HL-60/S4 (cell line): ENCODE results near the gene AUH.

ENCODE experiments used
- in situ Hi-C: fragments of 300-500 bp; cut with MboI; formaldehyde crosslinking; loops from 2 replicates; pipeline ENCODE4 v1.14.3; 2022; ENCODE audit warnings: low sequenced_read_pairs

AUH gene

DNA sequence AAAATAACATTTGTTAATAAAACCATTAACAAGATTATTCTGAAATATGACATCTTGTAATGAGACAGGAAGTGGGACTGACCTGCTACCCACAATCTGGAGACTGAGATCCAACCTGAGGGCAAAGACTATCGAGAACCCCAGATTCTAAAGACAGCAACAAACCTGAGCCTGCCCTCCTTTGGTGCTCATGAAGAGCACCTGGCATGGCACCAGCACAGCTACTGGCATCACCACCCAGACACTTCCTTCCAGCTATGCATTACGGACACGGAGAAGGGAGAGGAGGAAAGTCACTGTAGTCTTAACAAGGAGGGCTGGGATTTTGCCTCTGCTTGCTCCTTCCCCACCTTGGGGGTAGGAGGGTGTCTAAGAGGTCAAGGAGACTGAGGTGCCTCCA is 105.5 kb downstream of the AUH start:
- in situ Hi-C loops, result no loop called here

DNA sequence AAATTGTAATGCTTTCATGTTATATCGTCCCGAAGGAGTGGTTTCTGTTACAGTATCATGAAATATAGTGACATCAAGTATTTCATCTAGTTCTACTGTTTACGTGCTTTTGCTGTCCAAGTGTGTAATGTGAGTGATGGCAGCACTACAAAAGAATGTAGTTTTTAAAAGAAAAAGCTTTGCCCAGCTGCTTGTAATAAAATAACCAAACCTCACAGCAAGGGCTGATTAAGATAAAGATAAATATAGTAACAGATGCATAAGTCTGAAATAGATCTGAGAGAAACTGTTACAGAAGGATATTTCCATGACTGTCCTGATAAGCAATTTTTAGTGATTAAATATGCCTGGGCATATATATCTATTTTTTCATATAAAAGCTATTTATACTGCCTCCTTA is 106.4 kb downstream of the AUH start:
- in situ Hi-C loops, result no loop called here

DNA sequence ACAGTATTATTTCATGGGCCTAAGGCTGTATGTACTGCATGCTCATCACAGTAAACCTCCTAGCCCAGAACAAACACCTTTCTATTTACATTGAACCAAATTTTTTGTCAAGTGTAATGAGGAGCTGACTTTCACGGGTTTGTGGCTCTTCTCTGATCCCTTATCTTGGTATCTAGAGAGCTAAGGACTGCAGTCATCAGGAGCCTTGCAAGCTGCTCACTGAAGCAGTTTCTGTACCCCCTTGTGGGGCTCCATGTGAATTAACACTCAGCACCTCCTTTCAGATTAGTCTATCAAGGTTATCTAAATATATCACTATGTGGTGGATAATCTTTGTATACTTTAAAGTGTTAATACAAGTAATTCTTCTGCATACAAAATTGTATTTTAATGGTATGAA is 108.2 kb downstream of the AUH start:
- in situ Hi-C loops, result no loop called here

DNA sequence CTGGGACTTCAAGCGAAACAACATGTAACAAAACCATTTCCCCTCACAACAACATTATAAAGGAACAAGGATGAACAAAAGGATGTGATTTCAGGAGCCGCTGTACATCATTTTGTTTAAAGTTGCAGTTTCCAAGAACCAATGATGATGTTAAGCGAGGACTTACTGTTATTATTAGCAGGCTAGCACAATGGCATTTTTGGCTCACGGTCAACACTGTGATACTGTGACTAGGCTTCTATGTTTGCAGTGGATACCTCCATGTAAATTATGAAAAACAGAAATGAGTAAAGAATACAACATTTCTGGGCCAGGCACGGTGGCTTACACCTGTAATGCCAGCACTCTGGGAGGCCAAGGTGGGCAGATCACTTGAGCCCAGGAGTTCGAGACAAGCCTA is 113.0 kb downstream of the AUH start:
- in situ Hi-C loops, result no loop called here

DNA sequence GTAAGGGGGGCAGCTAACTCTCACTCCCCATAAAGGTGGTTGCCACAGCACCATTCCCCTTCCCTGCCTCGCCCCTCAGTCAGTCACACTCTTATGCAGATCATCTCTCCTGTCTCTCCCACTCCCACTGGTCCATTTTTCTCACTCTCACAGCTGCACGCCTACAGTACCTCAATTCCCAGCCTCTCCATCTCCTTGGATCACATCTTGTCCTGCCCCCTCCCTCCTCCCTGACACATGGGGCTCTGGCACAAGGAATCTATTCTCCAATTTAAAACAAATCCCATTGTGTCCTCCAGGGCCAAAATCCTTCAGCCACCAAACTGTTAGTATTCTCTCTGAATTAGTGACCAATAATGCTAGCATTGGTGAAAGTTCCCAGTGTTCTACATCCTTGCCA is 114.4 kb downstream of the AUH start:
- in situ Hi-C loops, result no loop called here

DNA sequence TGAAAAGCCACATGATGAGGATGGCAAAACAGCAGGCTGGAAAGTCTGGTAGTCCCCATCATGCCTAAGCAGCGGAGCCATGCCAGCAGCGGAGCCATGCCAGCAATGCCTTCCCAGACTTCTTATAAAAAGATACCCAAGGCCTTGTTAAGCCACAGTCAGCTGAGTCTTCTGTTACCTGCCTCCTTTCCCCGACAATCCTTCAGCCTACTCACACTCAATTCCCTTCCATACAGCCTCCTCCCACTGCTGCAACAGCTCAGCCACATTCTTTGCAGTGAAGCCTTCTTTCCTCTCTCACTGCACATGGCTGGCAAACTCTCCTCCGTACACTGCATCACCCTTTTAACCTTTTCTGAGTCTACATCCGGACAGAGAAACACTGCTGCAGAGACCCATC is 114.9 kb downstream of the AUH start:
- in situ Hi-C loops, result no loop called here

DNA sequence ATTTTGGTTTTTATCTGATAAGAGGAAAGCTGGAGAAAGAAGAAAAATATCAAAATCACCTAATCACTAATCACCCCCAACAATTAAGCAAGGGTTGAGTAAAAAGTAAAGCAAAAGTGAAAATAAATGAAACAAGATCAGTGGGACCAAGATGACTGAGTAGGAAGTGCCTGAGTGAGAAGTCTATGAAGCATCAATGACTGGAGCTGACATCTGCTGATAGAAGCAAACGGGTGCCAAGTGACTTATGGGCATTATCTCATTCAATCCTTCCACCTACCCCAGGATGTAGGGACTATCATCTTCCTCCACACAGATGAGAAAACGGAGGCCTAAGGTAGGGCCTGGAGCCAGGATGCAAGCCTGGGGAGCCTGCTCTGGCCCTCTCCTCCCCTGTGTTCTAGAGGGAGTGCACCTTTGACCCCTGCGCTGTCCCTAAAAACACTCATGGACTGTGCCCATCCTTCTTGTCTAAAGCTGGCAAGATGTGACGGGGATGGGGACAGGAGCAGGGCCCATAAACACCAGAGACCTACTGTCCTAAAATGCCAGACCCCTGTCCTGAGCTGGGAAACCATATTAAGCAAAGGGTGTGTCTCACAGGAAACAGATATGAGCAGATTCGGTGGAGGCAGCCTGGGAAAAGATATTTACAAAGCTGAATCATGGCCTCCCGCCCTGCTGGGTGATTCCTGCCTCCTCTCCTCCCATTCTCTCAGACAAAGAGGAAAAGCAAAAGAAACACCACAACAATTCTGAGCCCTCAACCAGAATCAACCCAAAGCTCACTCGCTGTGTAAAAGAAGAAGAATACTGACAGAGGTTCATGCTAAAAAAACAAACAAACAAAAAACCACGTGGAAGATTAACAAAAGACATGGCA is 116.0 kb downstream of the AUH start:
- in situ Hi-C loops, result no loop called here

DNA sequence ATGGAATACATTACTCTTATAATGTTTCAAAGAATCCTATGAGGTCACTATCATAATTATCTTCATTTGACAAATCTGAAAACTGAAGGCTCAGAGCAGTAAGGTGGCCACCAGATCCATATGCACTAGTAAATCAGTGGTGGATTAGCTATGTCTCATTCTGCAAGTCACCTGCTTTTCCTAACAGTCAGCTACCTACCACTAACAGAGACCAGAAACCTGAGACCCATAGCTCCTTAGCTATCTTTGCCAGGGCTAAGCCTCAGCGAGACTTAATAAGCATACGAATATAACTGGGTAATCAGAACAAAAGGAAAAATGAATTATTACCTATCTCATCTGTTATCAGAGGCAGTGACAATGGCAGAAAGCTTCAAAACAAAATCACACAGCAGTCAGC is 118.7 kb downstream of the AUH start:
- in situ Hi-C loops, result no loop called here

DNA sequence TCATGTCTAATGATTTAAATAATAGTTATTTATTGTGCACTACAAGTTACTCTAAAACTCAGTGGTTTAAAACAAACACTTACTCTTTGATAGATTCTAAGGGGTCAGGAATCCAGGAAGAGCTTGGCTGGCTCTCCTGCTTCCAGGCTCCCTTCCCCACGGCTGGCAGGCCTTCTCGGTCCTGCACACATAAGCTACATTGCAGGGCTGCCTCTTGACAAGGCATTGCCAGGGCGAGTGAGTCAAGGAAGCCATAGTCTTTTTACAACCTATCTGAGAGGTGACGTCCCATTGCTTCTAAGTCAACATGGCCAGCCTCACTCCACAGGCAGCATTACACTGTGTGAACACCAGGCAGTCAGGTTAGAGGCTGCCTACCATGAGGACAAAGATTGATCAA is 119.8 kb downstream of the AUH start:
- in situ Hi-C loops, result no loop called here

DNA sequence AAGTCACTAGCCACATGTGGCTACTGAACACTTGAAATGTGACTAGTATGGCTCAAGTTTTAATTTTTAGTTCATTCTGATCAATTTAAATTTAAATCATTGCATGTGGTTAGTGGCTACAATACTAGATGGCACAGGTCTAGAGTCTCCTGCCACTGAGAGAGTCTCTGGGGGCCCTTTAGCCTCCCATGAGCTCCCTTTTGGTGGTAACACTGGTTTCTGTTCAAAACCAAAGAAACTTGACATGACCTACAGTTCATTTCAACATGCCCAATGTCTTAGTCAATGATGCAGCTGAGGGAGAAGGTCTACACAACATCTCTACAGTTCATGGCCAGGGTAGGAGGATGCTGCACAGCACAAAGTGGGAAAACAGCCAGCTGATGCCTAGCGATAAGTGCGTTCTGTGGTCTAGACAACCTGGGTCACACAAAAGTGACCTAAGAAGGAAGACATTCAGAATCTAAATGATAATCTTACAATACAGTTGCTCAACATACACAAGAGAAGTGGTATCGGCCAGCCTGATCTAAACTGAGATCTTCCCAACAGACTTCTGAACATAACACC is 121.0 kb downstream of the AUH start:
- in situ Hi-C loops, result no loop called here

DNA sequence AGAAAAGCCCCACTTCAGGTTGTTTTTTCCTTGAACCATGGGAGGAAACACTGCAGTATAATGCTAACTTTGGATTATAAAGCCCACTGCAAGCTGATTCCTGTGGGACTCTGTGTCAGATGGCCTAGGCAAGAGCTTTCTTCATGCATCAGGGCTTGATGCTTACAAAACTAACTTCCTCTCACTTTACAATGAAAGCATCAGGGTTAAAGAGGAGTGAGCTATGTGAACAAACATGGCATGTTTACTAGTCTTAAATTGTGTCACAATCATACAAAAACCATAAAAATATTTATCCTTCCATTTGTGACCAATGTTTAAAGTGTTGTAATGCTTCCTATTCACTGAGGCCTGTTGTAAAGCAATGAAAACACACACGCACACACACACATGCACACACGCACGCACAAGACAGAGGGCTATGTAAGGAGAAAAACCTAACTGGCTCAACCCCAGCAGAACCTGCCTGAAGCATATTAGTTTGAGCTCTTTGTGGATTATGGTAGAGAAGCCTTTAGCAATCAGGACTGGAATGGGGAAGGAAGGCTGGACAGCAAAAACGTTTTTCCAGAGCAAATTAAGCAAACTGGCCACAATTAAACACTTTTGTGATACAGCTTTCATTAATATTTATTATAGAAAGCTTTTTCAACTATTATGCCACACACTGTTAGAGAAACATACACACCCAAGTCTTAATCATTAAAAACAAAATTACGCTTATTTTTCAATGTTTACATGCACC is 122.2 kb downstream of the AUH start:
- in situ Hi-C loops, result no loop called here

DNA sequence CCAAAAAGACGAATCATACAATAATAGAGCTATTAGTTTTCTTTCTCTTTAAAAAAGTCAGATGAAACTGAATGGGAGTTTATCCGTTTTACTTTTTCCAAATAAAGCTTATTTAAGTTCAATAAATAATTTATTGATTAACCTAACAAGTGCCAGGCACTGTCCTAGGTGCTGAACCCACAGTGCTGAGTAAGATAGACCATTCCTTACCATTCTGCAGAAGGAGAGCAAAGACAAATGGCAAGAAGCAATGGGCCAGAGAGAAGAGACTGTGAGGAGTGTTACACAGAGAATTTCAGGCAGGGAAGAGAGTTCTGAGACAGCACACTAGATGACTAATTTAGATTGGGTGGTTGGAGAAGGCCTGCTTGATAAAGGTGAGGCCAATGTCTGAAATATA is 127.2 kb downstream of the AUH start:
- in situ Hi-C loops, result no loop called here

DNA sequence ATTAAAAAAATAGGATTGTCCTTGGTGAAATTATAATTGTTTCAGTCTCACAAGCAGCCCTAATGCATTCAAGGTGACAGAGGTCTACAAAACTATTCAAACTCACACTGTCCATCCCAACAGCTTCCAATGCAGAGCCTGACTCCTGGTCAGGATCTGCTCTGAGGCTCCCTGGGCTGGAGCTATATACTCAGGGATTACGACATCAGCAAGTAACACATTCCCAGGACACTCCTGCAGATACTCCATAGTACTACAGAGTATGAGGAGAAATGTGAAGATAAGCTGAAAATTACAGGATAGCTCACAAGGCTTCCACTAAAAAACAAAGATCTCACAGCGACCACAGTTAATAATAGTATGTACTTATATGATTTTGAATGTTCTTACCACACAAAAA is 130.1 kb downstream of the AUH start:
- in situ Hi-C loops, result no loop called here

DNA sequence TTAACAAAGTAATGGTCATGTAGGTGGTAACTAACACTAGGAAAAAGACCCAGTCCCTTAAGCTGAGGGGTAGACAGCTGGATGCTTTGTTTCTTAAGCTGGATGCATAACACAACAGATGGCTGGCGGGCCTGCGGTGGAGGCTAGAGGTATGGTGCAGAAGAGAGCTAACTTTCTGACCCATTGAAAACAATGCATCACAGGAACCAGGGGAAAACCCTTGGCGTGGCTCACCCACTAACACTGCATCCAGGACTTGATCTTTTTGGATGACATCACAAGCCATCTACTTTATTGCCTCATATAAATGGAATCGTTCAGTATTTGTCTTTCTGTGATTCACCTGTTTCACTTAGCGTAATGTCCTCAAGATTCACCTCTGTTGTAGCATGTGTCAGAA is 138.7 kb downstream of the AUH start:
- in situ Hi-C loops, result no loop called here

DNA sequence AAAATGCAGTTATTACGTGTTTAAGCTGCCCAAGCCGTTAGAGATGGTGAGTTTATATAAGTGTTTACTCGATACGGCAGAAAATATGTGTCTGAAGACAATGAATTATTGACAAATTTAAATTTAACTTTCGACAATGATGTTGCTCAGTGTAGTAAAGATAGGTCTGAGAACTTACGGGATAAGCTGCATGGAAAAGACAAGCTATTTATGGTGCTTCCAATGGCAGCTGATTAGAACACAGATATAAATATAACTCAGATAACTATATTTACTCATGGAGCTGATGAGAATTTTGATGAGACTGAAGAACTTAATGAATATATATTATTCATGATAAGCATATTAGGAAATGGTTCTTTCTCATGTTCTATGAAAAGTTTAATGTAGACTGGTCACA is 139.3 kb downstream of the AUH start:
- in situ Hi-C loops, result no loop called here

DNA sequence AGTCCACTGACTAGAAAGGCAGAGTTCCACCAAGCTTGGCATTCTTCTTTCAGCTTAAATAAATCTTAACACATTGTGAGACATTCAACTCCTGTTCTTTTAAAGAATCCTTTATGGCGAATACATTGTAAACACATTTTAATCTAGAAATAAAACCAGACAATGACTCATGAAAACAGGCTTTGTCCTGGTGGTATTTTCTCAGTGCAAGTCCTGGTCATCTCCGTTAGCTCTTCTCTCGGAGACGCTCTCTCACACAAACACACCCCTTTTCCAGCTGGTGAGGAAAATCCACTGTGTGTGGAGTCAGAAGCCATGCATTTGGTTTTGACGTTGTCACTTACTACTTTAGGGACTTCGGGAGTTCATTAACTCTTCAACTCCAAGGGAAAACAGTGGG is 140.4 kb downstream of the AUH start:
- in situ Hi-C loops, result no loop called here

DNA sequence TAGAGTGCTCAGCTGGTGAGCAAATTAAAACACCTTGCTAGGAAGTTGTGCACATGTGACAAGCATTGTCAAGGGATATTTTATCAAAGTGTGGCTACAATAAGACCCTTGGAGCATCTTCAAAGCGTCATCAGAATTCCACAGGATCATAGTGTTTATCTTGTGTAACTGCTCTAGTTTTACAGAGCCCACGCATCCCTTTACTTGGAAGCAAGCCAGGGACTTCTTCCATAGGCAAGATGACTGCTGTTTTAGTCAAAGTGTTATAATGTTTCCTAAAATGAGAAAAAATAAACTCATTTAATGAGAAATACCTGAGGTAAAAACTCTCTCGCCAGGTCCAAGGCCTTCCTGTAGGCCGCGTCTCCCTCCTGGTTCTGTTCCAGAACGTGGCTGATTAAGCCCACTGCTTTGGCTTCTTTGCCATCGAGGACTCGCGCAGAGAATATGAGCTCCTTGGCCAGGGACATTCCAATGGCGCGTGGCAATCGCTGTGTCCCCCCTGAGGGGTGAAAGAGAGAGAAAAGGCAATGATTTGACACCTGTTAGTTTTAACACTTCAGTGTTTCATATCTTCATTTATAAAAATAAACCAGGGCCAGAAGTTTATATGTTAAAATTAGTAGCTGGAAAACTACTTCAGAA is 141.1 kb downstream of the AUH start:
- in situ Hi-C loops, result no loop called here

DNA sequence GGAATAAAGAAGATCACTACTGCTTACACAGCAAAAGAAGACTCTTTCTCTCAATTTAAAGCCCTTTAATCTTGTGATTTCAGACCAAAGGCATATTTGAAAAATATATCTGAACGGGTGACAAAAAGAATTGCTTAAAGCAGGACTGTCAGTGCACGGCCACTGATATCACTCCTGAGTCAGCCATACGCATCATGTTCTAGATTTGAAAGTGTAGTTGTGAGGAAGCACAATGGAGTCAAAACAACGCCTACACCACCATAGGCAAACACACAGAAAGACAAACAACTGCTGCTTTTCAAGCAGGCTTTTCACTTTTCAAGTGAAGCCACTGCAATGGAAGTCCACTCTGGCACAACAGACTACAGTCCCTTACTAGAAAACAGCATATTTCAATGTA is 141.7 kb downstream of the AUH start:
- in situ Hi-C loops, result no loop called here

DNA sequence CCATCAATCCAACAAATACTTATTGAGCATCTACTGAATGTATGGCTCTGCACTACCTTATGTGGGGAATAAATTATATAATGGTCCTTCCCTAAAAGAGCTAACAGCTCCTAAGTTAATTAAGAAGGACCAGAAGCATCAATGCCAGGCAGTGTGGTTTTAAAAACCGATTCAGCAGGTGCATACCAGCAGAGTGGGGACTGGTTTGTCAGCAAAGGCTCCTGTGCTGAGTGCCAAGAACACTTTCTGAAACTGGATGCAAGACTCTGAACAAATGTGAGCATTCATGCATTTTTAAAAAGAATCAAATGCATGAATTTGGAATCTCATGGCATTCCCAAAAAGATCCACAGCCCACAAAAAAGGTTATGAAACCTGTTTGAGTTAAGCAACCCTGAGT is 142.2 kb downstream of the AUH start:
- in situ Hi-C loops, result no loop called here

DNA sequence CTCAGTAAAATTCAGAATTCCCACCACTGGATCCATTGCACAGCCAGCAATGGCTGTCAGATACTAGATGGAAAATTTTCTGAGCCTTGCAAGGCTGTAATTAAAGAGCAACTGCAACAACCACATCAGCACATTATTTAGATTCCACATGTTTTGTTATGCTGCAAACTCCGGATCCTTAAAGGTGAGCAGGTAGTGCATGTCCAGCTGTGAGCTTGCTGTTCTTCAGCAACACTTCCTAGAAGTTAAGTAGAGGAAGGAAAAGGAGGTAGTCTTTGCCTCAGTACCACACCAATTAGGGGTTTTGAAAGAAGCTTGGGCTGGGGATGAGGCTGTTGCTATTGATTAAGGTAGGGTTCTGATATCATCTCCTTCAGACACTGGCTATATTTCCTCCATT is 144.3 kb downstream of the AUH start:
- in situ Hi-C loops, result no loop called here

DNA sequence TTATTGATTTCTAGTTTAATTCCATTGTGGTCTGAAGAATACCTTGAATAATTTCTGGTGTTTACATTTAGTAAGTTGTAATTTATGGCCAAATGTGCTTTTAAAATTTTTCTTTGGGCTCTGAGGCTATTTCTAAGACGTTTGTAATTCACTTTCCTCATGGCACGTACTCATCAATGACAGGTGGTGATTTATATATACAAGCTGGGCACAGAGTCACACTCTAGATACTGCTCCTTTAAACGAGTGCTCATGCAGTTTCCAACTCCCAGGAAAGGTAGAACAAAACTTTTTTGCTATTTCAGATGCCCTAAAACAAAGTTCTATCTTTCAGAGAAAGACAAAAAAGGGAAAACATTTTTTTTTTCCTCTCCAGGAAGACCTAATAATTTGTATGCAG is 146.9 kb downstream of the AUH start:
- in situ Hi-C loops, result no loop called here

DNA sequence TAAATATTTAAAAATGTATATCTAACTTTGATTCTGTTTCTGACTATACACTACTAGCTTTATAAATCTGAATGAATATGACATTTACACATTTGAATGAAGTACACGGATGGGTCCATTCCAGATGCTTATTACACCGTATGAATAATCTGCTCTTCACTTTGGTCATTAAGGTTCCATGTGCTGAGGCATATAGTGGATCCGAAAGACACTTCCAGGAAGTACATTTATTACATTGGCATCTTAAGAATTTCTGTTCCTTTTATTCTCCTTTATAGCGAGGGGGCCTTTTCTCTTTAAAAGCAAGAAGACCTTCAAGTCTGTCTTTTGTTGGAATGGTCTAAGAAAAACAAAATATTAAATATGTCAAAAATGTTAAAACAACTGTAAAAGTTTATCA is 147.6 kb downstream of the AUH start:
- in situ Hi-C loops, result no loop called here
